C1 segment of cervical spinal cord (tissue), 14 donors: ENCODE data around the gene DLG2.
A peak's percentile ranks its signal among the peaks of the same experiment; 100 is the strongest.

Source experiments
- DNase-seq, 14 donors: peaks; one replicate each; lab custom pipeline; 2025; lab: John Stamatoyannopoulos, UW

The DLG2 gene

DNA sequence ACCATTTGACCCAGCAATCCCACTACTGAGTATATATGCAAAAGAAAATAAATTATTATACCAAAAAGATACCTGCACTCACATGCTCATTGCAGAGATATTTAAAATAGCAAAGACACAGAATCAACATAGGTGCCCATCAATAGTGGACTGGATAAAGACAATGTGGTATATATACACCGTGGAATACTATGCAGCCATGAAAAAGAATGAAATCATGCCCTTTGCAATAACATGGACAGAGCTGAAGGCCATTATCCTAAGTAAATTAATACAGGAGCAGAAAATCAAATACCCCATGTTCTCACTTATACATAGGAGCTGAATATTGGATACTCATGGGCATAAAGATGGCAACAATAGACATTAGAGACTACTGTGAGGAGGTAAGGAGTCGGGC, 68.7 kb downstream of the DLG2 start:
- no peak for DNase-seq

- no peak for DNase-seq
Measured at GRCh38 chr11:85551881-85552280, 75.3 kb downstream of the DLG2 start.

GRCh38 chr11:85541683-85542082, 85.5 kb downstream of the DLG2 start:
- no peak for DNase-seq

DNA sequence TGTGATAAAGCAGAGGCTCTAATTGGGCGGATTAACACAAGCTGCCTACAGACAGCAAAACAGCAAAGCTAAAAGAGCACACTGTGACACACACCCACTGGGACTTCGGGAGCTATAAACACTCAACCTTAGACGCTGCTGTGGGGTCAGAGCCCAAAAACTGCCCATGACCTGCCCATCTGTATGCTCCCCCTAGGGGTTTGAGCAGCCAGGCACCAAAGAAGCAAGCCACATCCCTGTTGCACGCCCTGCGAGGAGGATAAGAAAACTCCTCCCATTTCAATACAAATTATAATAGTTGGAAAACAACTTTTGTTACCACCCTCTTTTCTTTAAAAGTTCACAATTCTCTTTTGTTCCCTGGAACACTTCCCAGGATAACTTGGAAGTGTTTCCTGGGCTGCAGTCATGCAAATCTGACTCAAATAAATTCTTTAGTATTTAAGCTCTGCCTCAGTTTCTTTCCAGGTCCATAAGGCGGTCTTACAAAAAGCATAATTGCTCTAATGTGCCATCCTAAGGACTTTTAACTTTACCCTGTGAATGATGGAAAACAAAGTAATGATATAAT, 86.4 kb downstream of the DLG2 start:
- peak in 1 of 14 donors; percentile 7 for DNase-seq

- no peak for DNase-seq
Measured at GRCh38 chr11:85540181-85540580, 87.0 kb downstream of the DLG2 start.

DNA sequence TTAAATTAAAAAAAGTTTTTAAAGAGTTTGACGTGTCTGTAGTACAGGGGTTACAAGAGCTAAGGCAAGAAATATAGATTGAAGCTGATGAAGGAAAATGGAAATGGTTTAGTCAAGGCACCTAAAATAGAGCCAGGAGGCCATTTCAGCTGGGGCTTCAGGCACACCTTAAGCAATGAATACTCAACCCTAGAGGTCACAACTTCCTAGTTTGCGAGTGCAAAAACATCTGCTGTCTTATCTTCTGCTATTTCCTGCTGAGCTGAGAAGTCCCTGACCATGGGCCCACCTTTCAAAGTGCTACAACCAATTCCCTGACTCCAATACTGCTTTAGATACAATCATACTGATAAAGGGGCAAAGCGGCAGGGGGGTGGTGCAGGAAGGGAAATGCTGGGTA, 87.4 kb downstream of the DLG2 start:
- no peak for DNase-seq

GRCh38 chr11:85539029-85539689, 88.0 kb downstream of the DLG2 start:
- DNase-seq: no peak

- DNase-seq: no peak
Measured at GRCh38 chr11:85536438-85536837, 90.7 kb downstream of the DLG2 start.

DNA sequence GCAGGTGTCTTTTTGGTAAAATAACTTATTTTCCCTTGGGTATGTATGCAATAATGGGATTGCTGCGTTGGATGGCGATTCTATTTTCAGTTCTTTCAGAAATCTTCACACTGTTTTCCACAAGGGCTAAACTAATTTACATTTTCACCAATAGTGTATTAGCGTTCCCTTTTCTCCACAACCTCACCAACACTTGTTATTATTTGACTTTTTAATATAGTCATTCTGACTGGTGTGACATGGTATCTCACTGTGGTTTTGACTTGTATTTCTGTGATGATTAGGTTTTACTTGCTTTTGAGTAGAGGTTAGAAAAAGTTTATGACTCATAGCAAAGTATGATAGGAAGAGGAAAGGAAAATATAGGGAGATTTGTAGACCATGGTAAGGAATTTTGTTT, 92.3 kb downstream of the DLG2 start:
- DNase-seq: no peak

GRCh38 chr11:85531191-85531897, 95.8 kb downstream of the DLG2 start:
- DNase-seq: no peak

DNA sequence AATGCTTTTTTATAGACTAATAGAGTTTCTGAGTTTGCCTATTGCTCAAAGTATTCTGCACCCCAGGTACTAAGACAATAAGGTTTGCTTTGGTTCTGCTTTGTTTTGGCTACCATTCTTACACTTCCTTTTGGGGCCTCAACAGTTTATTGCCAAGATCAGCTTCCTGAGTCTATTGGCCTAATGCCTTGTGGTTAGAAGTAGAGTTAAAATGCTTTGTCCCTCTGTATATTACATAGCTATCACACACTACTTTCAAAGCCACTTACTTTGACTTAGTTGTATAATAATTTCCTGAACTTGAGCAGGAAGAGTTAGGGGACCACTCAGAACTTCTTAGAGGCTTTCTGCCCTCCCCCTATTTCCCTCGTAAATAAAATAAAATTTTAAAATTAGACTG, 96.5 kb downstream of the DLG2 start:
- no peak for DNase-seq

DNA sequence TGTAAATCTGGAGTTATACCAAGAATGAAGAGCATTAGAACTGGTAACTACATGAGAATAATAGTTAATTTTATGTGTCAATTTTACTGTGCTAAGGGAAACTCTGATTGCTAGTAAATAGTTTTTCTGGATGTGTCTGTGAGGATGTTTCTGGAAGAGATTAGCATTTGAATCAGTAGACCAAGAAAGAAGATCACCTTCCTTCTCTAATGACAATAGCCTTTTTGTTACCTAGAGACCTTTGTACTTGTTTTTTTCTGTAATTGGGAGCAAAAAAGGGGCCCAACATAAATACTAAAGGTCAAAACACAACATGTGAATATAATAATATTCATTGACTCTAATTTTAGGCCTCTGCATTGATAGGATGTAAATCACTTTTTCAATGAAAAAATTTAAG, 100.6 kb downstream of the DLG2 start:
- no peak for DNase-seq

- DNase-seq: no peak
Measured at GRCh38 chr11:85525686-85526085, 101.5 kb downstream of the DLG2 start.

DNA sequence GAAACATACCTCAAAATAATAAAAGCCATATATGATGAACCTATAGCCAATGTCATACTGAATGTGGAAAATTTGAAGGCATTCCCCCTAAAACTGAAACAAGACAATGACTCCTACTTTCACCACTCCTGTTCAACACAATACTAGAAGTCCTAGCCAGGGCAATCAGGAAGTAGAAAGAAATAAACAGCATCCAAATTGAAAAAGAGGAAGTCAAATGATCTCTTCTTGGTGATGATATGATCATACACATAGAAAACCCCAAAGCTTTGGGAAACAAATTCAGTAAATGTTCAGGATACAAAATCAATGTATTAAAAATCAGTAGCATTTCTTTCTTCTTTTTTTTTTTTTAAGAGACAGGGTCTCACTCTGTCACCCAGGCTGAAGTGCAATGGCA, 109.9 kb downstream of the DLG2 start:
- no peak for DNase-seq

DNA sequence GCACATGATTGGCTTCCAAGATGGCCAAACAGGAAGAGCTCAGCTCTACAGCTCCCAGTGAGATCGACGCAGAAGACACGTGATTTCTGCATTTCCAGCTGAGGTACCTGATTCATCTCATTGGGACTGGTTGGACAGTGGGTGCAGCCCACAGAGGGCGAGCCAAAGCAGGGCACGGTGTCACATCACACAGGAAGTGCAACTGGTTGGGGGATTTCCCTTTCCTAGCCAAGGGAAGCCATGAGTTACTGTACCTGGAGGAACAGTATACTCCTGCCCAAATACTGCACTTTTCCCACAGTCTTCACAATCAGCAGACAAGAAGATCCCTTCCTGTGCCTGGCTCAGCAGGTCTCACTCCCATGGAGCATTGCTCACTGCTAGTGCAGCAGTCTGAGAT, 131.2 kb downstream of the DLG2 start:
- no peak for DNase-seq

DNA sequence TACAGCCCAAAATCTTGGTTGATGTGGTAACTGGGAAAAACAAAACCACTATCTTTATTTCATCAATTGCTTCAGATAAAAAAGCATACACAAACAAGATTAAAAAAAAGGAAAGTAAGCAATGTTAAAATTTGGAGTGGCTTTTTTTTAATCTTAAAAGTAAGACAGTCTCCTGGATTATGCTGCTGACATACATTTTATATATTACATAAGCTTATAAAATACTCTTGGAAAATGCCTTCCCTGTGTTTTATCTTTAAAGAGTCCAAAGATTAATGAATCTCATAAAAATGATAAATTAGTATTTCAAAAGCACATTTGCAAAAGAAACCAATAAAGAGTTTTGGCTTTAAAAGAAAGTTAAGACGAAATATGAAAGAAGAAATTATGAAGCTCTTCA, 132.7 kb downstream of the DLG2 start:
- DNase-seq: no peak

- no peak for DNase-seq
Measured at GRCh38 chr11:85485902-85486301, 141.2 kb downstream of the DLG2 start.

DNA sequence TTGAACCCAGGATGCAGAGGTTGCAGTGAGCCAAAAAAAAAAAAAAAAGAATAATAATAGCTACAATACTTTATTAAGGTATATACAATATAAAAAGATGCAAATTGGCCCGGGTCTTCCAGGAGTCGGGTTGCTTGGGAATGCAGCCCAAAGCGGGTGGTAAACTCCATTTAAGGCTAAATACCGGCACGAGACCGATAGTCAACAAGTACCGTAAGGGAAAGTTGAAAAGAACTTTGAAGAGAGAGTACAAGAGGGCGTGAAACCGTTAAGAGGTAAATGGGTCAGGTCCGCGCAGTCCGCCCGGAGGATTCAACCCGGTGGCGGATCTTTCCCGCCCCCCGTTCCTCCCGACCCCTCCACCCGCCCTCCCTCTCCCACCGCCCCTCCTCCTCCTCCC, 143.3 kb downstream of the DLG2 start:
- DNase-seq: no peak

- no peak for DNase-seq
Measured at GRCh38 chr11:85481862-85482261, 145.3 kb downstream of the DLG2 start.

GRCh38 chr11:85475660-85476517, 151.3 kb downstream of the DLG2 start:
- no peak for DNase-seq

GRCh38 chr11:85472953-85473352, 154.2 kb downstream of the DLG2 start:
- no peak for DNase-seq

GRCh38 chr11:85464283-85464682, 162.9 kb downstream of the DLG2 start:
- DNase-seq: no peak
